B cell (primary cell): Measurements from ENCODE around the gene FXYD7. TPM values are rescaled to one million over a fixed set of nuclear protein-coding genes. Genes with fewer than 3 reads are reported as not detected.

ENCODE experiments used
- ATAC-seq: fragments of 200-7000 bp; cut with Tn5 transposase; one replicate; pipeline ENCODE4 v1.10.0; 2021; ENCODE audit warnings: low read depth, mild to moderate bottlenecking, moderate number of reproducible peaks, moderate library complexity
- CTCF ChIA-PET: fragments of 350-600 bp; sonication (Branson Sonifier 250); formaldehyde crosslinking; loops from one replicate; lab custom pipeline; 2021; ENCODE audit warnings: antibody characterized with exemption, inconsistent platforms; lab: Charles Lee
- POLR2A ChIA-PET: fragments of 350-600 bp; sonication (Branson Sonifier 250); formaldehyde crosslinking; loops from one replicate; lab custom pipeline; 2021; ENCODE audit warnings: antibody characterized with exemption; lab: Charles Lee
- DNase-seq: peaks from one replicate; pipeline ENCODE4 v3.0.0; 2013
- H2AFZ ChIP-seq: 2 replicates; pipeline ENCODE4 v1.6.1; 2012; ENCODE audit warnings: mild to moderate bottlenecking, low read depth, low read length; ENCODE audit not compliant: insufficient read depth, poor library complexity, severe bottlenecking
- H3K27ac ChIP-seq, 2 donors: 1 replicate in 1 of 2; 2 replicates in 1 of 2; pipeline ENCODE4 v1.5.1; 2012 to 2013; ENCODE audit warnings: low read length in 2 of 2, mild to moderate bottlenecking in 2 of 2, moderate library complexity in 1 of 2
- H3K27me3 ChIP-seq, 4 experiments: fragments of 200-600 bp in 1 of 4; sonication (generic) in 1 of 4; replicated peaks in 1 of 4; 1 replicate in 2 of 4; 2 replicates in 2 of 4; pipeline versions ENCODE4 v1.6.1 to v1.7.0; 2013 to 2016; ENCODE audit warnings: low read length in 3 of 4, mild to moderate bottlenecking in 2 of 4, mixed read lengths in 1 of 4, moderate library complexity in 1 of 4; ENCODE audit not compliant: insufficient read depth in 4 of 4, control insufficient read depth in 3 of 4; ENCODE audit errors: control extremely low read depth in 1 of 4
- H3K36me3 ChIP-seq, 2 experiments: replicated peaks in 1 of 2; 1 replicate in 1 of 2; 2 replicates in 1 of 2; pipeline versions ENCODE4 v1.6.1 to v1.7.1; 2013; ENCODE audit warnings: low read length in 1 of 2; ENCODE audit not compliant: insufficient read depth in 2 of 2, control insufficient read depth in 1 of 2; ENCODE audit errors: control extremely low read depth in 1 of 2, extremely low read depth in 1 of 2
- H3K4me1 ChIP-seq, 2 donors: fragments of 200-600 bp in 1 of 2; sonication (generic) in 1 of 2; 1 replicate in 1 of 2; 2 replicates in 1 of 2; pipeline versions ENCODE4 v1.5.1 to v1.6.1; 2013 to 2017; ENCODE audit warnings: low read length in 2 of 2; ENCODE audit not compliant: control insufficient read depth in 2 of 2, insufficient read depth in 2 of 2
- H3K4me2 ChIP-seq: replicated peaks from 2 replicates; pipeline ENCODE3; 2012; ENCODE audit warnings: mild to moderate bottlenecking, low read depth, low read length; ENCODE audit not compliant: poor library complexity, severe bottlenecking
- H3K4me3 ChIP-seq, 5 experiments: fragments of 200-600 bp in 1 of 5; sonication (generic) in 1 of 5; 1 replicate in 3 of 5; 2 replicates in 2 of 5; pipeline versions ENCODE4 v1.5.1 to v1.7.0; 2011 to 2016; ENCODE audit warnings: low read length in 4 of 5, mild to moderate bottlenecking in 4 of 5, low read depth in 2 of 5, control low read depth in 1 of 5, moderate library complexity in 1 of 5; ENCODE audit not compliant: insufficient read depth in 1 of 5; ENCODE audit errors: control extremely low read depth in 1 of 5, extremely low read depth in 1 of 5
- H3K79me2 ChIP-seq: fragments of 200-600 bp; sonication (generic); one replicate; pipeline ENCODE4 v1.6.0; 2016; ENCODE audit warnings: low read length; ENCODE audit not compliant: control insufficient read depth, insufficient read depth
- H3K9ac ChIP-seq: fragments of 200-600 bp; sonication (generic); 2 replicates; pipeline ENCODE4 v1.6.1; 2017; ENCODE audit warnings: mild to moderate bottlenecking, low read length, moderate library complexity
- H3K9me3 ChIP-seq, 3 donors: one replicate each; pipeline versions ENCODE4 v1.6.1 to v1.7.1; 2013; ENCODE audit warnings: low read length in 2 of 3; ENCODE audit not compliant: control insufficient read depth in 2 of 3, insufficient read depth in 1 of 3; ENCODE audit errors: control extremely low read depth in 1 of 3
- H4K20me1 ChIP-seq: 2 replicates; pipeline ENCODE4 v1.6.0; 2012; ENCODE audit warnings: mild to moderate bottlenecking, low read length; ENCODE audit not compliant: insufficient read depth, control insufficient read depth, poor library complexity, severe bottlenecking
- H3K27ac Mint-ChIP-seq: one replicate; pipeline ENCODE4 v1.8.0; 2021; ENCODE audit warnings: mixed read lengths
- H3K27me3 Mint-ChIP-seq: one replicate; pipeline ENCODE4 v1.8.0; 2021; ENCODE audit warnings: mixed read lengths
- H3K4me1 Mint-ChIP-seq: one replicate; pipeline ENCODE4 v1.8.0; 2021; ENCODE audit warnings: mixed read lengths
- H3K4me3 Mint-ChIP-seq: one replicate; pipeline ENCODE4 v1.8.0; 2021; ENCODE audit warnings: mixed read lengths
- H3K9me3 Mint-ChIP-seq: one replicate; pipeline ENCODE4 v1.8.0; 2022; ENCODE audit warnings: mixed read lengths; ENCODE audit not compliant: insufficient read depth
- CTCF ChIP-seq: fragments of 200-600 bp; IDR thresholded peaks from one replicate; pipeline ENCODE4 v1.8.0; 2022; ENCODE audit warnings: antibody characterized with exemption, mild to moderate bottlenecking
- EZH2 ChIP-seq: IDR thresholded peaks from 2 replicates; pipeline ENCODE4 v1.6.1; 2012; ENCODE audit warnings: borderline replicate concordance, low read depth, mild to moderate bottlenecking, moderate library complexity, low read length; ENCODE audit not compliant: insufficient read depth, poor library complexity, severe bottlenecking
- whole genome bisulfite sequencing: methylation state at CpG from one replicate; pipeline ENCODE4 v1.1.5; 2013; ENCODE audit warnings: missing lambda C conversion rate; ENCODE audit not compliant: insufficient coverage; 5-methylcytosine and 5-hydroxymethylcytosine counted together
- intact Hi-C: fragments of 100-400 bp; cut with micrococcal nuclease; formaldehyde crosslinking; loops from one replicate; pipeline ENCODE4 v1.10.0; 2022
- polyA plus RNA-seq: library from polyadenylated mRNA; depleted of rRNA; stranded (reverse); fragments of >200 nt; gene quantifications from 2 replicates; pipeline ENCODE4 v1.2.3, GENCODE V29; 2012
- total RNA-seq, 2 donors: library from RNA; stranded (reverse); fragments of 120-200 nt in 1 of 2; gene quantifications; 1 replicate in 1 of 2; 2 replicates in 1 of 2; pipeline versions ENCODE4 v1.2.3 to v1.2.4, GENCODE V29; 2013 to 2022

FXYD7 gene
- total and polyA plus RNA-seq, 2 donors (not counting 1 experiment from before 2014, with no cell fraction given): 3.8 to 27.4 TPM

DNA sequence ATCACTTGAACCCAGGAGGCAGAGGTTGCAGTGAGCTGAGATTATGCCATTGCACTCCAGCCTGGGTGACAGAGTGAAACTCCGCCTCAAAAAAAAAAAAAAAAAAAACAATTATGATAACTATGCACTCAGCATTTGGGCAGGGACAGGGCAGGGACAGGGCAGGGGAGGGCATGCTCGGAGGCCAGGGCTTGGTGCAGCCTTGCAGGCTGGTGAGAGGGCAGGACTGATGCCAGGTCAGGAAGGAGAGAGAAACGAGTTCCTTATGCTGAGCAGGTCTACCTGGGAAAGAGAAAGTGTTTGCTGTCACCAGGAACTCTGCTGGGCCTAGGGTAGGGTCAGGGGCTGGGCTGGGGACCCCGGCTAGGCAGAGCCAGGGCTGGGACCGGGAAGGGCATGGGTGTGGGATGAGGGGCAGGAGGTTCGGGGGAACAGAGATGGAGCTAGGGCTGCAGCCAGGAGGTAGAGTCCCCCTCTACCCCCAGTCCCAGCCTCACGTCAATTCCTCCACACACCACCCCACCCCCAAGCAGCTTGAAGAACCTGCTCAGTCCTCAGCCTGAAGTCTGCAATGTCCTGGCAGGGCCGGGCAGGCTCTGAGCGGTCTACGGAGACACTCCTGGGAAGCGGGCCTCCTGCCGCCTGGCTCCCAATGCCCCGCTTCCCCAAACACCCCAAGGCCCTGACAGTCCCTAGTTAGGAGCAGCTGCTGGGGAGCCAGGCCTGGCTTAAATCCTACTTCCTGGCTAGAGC lies 24.6 kb upstream of the FXYD7 start:
- CTCF ChIA-PET: interaction anchor here (1.2 to 4.5 kb wide), 2 partner anchors 17 to 52 kb away, joined by 4 to 29 read pairs; partner anchors contain the start of gene LGI4
- WGBS: 70% methylated on average over 10 of the region's 13 CpGs
- intact Hi-C loops: no loop called here

More for the DNA sequence above, 24.6 kb upstream of the FXYD7 start:
- peaks cover 3% of the 10 kb centered on the region for H3K27me3 Mint-ChIP-seq
- Histone ChIP-seq H3K4me1 (peaks cover 7 to 10% of the 10 kb centered on the region in 2 donors), H2AFZ (no peak overlapping the region), H3K4me2 (no peak overlapping the region), H3K27ac (no peak overlapping the region), H3K9ac (no peak overlapping the region), H3K79me2 (no peaks in the 10 kb centered on the region), H3K9me3 (peaks cover 0 to 4% (median 0%) of the 10 kb centered on the region in 3 donors), H3K27me3 (peaks cover 0 to 15% (median 2%) of the 10 kb centered on the region in 4 experiments), H3K4me3 (no peak overlapping the region), H3K36me3 (no peaks in the 10 kb centered on the region), H4K20me1 (no peaks in the 10 kb centered on the region)
- no peak overlapping the region for H3K27ac Mint-ChIP-seq
- TF ChIP-seq EZH2 (no peak), CTCF (no peak)
- no peak overlapping the region for H3K4me3 Mint-ChIP-seq
- DNase-seq (no peak), ATAC-seq (no peak)
- H3K4me1 Mint-ChIP-seq: peaks cover 8% of the 10 kb centered on the region
- H3K9me3 Mint-ChIP-seq: no peaks in the 10 kb centered on the region
- POLR2A ChIA-PET: no interaction called here
